NCI-H1436 treated with DMSO at 0.1 percent for 48 hours (cell line): Measurements from ENCODE around the gene SSBP3.
"Not testable (repeated sequence)": the region's sequence is repeated elsewhere in the genome, so short reads cannot be mapped to it uniquely, and the experiment has no call there.

Experiments used
- DNase-seq: peaks from one replicate; lab custom pipeline; 2025; lab: John Stamatoyannopoulos, UW

Gene SSBP3

GRCh38 chr1:54391450-54392209 lies 14.6 kb downstream of the SSBP3 start:
- DNase-seq, result no peak

GRCh38 chr1:54390655-54391054 lies 15.5 kb downstream of the SSBP3 start:
- DNase-seq, result no peak

GRCh38 chr1:54389608-54390007 lies 16.6 kb downstream of the SSBP3 start:
- not testable (repeated sequence) for DNase-seq

GRCh38 chr1:54387419-54387818 lies 18.8 kb downstream of the SSBP3 start:
- no peak for DNase-seq

- DNase-seq, result no peak
Measured at GRCh38 chr1:54385727-54386022, 20.5 kb downstream of the SSBP3 start.

GRCh38 chr1:54384918-54385726 lies 21.1 kb downstream of the SSBP3 start:
- no peak for DNase-seq

GRCh38 chr1:54384471-54384870 lies 21.7 kb downstream of the SSBP3 start:
- no peak for DNase-seq

GRCh38 chr1:54381524-54381923 lies 24.7 kb downstream of the SSBP3 start:
- DNase-seq, result no peak

- no peak for DNase-seq
Measured at GRCh38 chr1:54380290-54380882, 25.8 kb downstream of the SSBP3 start.

- no peak for DNase-seq
Measured at GRCh38 chr1:54379555-54380289, 26.5 kb downstream of the SSBP3 start.

- DNase-seq, result no peak
Measured at GRCh38 chr1:54378874-54379554, 27.2 kb downstream of the SSBP3 start.

GRCh38 chr1:54378157-54378873 lies 27.9 kb downstream of the SSBP3 start:
- DNase-seq, result no peak

GRCh38 chr1:54377040-54377691 lies 29.0 kb downstream of the SSBP3 start:
- no peak for DNase-seq

- no peak for DNase-seq
Measured at GRCh38 chr1:54376430-54377039, 29.7 kb downstream of the SSBP3 start.

- no peak for DNase-seq
Measured at GRCh38 chr1:54375712-54376429, 30.3 kb downstream of the SSBP3 start.

GRCh38 chr1:54375298-54375697 lies 30.9 kb downstream of the SSBP3 start:
- DNase-seq, result no peak

GRCh38 chr1:54374766-54375165 lies 31.4 kb downstream of the SSBP3 start:
- no peak for DNase-seq

- no peak for DNase-seq
Measured at GRCh38 chr1:54372978-54373377, 33.2 kb downstream of the SSBP3 start.

- no peak for DNase-seq
Measured at GRCh38 chr1:54371942-54372275, 34.3 kb downstream of the SSBP3 start.
